Lower leg skin (tissue), 4 donors: ENCODE measurements around the gene PLD5. TPM values are rescaled to one million over a fixed set of nuclear protein-coding genes. Genes with fewer than 3 reads are reported as not detected.
"Not testable (repeated sequence)": the region's sequence is repeated elsewhere in the genome, so short reads cannot be mapped to it uniquely, and the experiment has no call there.

Experiments used
- DNase-seq, 2 donors: peaks; one replicate each; pipeline ENCODE4 v3.0.0-alpha.2; 2019; ENCODE audit warnings: low spot score in 2 of 2
- H3K4me3 ChIP-seq: fragments of 200-600 bp; sonication (generic); 2 replicates; pipeline ENCODE4 v1.5.1; 2017; ENCODE audit warnings: mild to moderate bottlenecking, low read depth; ENCODE audit not compliant: poor library complexity, severe bottlenecking
- POLR2A ChIP-seq, 2 donors: fragments of 450-650 bp; IDR thresholded peaks; one replicate each; pipeline ENCODE4 v1.6.1; 2016 to 2017; ENCODE audit warnings: antibody characterized with exemption in 2 of 2, mild to moderate bottlenecking in 1 of 2, moderate library complexity in 1 of 2
- WGBS, 2 donors: methylation state at CpG; one replicate each; pipeline ENCODE4 v1.1.5; 2018; 5-methylcytosine and 5-hydroxymethylcytosine counted together
- intact Hi-C: fragments of 100-400 bp; cut with DNase I; formaldehyde crosslinking; loops from one replicate; pipeline ENCODE4 v1.15.0; 2023; ENCODE audit warnings: low total_unique reads
- total RNA-seq, 4 donors: library from RNA; depleted of rRNA; stranded (reverse); fragments of >200 nt; gene quantifications; one replicate each; pipeline ENCODE4 v1.1.0, GENCODE V29; 2016
- TF ChIP-seq, protein P1 (sequence below), 3 donors: fragments of 450-650 bp; IDR thresholded peaks; one replicate each; pipeline ENCODE4 v1.5.1; 2016; ENCODE audit warnings: antibody characterized with exemption in 3 of 3, mild to moderate bottlenecking in 3 of 3, moderate library complexity in 2 of 3

Gene PLD5
- total RNA-seq, 4 donors from 2014 or later = 0.17 to 0.32 (median 0.25) TPM; not detected in 1

DNA sequence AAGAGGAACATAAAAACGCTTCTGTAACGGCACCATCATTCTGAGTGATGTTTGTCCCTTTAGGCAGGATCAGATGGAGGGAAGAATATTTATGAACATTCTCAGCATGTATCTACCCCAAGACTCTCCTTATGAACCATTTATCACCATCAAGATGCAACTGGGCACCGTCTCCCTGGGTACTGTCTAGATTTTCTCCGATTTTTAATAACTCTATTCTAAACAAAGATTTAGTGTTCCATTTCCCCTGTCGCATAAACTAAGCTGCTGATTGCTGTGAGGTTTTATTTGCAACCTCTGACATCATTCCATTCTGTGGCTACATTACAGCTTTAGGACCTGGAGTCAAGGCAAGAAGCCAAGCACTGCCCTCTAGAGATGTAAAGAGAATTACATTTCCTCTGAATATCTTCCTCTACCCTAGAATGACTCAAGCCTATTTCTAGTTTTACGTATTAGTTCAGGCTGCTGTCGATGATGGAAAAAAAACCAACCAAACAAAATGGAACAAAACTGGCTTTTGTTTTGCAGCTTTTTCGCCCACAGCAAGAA, 395.5 kb downstream of the PLD5 start:
- WGBS, 2 donors = 50 to 58% methylated on average over 8 of the region's 8 CpGs
- H3K4me3 ChIP-seq = no peak overlapping the region
- no peak for TF ChIP-seq POLR2A (IDR thresholded peaks at IDR 0.05)
- TF ChIP-seq, protein P1, sequence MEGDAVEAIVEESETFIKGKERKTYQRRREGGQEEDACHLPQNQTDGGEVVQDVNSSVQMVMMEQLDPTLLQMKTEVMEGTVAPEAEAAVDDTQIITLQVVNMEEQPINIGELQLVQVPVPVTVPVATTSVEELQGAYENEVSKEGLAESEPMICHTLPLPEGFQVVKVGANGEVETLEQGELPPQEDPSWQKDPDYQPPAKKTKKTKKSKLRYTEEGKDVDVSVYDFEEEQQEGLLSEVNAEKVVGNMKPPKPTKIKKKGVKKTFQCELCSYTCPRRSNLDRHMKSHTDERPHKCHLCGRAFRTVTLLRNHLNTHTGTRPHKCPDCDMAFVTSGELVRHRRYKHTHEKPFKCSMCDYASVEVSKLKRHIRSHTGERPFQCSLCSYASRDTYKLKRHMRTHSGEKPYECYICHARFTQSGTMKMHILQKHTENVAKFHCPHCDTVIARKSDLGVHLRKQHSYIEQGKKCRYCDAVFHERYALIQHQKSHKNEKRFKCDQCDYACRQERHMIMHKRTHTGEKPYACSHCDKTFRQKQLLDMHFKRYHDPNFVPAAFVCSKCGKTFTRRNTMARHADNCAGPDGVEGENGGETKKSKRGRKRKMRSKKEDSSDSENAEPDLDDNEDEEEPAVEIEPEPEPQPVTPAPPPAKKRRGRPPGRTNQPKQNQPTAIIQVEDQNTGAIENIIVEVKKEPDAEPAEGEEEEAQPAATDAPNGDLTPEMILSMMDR (IDR thresholded peaks at IDR 0.05) = no peak
- no peak for DNase-seq
- intact Hi-C loops = no loop called here

DNA sequence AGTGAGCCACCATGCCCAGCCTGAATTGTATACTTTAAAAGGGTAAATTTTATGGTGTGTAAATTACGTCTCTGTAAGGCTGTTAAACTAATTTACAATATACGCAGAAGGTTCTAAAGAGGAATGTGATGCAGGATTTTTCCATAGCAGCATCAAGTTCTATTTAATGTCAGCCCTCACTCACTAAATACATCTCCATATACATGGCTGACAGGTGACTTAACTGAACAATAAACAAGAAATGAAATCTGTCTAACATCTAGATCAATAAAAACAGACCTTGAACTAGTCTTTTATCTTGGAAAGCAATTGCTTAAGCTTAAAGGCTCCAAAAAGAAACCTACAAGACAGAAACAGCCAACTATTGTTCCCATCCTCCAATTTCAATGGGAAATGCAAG, 404.1 kb downstream of the PLD5 start:
- 73 to 81% methylated on average over 2 of the region's 2 CpGs for WGBS, 2 donors
- TF ChIP-seq, protein P1 (IDR thresholded peaks at IDR 0.05) = no peak
- no peak for TF ChIP-seq POLR2A (IDR thresholded peaks at IDR 0.05)
- intact Hi-C loops = no loop called here
- no peak for DNase-seq
- no peak overlapping the region for H3K4me3 ChIP-seq

DNA sequence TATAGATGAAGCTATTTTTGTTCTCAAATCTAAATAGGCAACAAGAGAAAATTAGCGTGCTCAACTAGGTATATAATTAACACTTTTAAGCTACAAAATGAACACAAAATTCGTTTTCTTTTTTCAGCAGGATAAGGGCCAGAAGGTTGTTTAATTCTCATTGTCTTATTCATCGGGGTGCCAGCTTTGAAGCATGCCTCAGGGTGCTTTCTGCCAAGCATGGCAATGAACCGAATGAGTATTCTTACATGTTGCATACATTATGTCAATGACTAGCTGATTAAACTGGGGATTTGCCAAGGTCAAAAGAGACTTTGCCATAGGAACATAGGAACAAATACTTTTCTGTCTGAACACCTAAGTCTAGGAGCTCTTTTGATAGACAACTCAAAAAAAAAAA, 423.6 kb downstream of the PLD5 start:
- DNase-seq = no peak
- H3K4me3 ChIP-seq = no peak overlapping the region
- 54 to 57% methylated on average over 4 of the region's 4 CpGs for WGBS, 2 donors
- intact Hi-C loops = no loop called here
- TF ChIP-seq, protein P1 (IDR thresholded peaks at IDR 0.05) = no peak
- no peak for TF ChIP-seq POLR2A (IDR thresholded peaks at IDR 0.05)

DNA sequence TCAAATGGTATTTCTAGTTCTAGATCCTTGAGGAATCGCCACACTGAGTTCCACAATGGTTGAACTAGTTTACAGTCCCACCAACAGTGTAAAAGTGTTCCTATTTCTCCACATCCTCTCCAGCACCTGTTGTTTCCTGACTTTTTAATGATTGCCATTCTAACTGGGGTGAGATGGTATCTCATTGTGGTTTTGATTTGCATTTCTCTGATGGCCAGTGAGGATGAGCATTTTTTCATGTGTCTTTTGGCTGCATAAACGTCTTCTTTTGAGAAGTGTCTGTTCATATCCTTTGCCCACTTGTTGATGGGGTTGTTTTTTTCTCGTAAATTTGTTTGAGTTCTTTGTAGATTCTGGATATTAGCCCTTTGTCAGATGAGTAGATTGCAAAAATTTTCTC, 427.2 kb downstream of the PLD5 start:
- 70 to 80% methylated on average over 3 of the region's 3 CpGs for WGBS, 2 donors
- DNase-seq, H3K4me3 ChIP-seq, intact Hi-C loops: not testable (repeated sequence)

DNA sequence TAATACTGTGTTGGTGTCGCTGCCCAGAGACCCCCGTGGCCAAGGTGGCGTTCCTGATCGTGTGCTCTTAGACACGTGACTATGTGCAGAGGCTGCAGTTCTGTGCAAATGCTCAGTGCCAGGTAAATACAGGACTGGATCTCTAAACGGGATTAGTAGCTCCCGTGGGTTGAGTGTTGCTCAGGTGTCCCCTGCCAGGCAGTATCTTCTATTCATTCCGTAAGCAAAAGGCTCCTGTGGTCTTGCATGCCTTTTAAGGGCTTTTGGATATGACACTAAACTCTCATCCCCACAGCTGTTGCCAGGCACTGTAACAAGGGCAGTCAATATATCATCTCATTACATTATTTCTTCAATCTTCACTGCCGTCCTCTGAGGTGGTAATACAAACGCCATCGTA, 431.4 kb downstream of the PLD5 start:
- WGBS, 2 donors = 73 to 81% methylated on average over 11 of the region's 11 CpGs
- intact Hi-C loops = no loop called here

DNA sequence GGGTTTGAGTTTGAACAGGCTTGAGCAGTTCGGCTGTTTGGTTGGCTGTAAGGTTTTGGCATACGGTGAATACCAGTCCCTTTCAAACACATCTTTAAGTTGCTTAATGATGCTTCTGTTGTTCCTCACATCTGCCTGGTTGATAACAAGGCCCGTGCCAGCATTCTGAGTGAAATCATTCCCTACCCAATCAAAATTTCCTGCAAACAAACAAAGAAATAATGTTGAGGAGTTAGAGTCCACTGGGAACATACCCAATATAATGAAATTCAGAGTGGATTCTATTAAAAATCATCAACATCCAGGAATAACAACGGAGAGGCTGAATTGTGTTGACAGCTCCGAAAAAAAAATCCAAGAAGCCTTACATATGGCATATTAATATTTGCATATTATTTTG, 434.6 kb downstream of the PLD5 start:
- WGBS, 2 donors = 45 to 52% methylated on average over 5 of the region's 5 CpGs
- DNase-seq = no peak

More for the DNA sequence above, 431.4 kb downstream of the PLD5 start:
- no peak for TF ChIP-seq POLR2A (IDR thresholded peaks at IDR 0.05)
- H3K4me3 ChIP-seq = no peak overlapping the region
- DNase-seq = no peak

DNA sequence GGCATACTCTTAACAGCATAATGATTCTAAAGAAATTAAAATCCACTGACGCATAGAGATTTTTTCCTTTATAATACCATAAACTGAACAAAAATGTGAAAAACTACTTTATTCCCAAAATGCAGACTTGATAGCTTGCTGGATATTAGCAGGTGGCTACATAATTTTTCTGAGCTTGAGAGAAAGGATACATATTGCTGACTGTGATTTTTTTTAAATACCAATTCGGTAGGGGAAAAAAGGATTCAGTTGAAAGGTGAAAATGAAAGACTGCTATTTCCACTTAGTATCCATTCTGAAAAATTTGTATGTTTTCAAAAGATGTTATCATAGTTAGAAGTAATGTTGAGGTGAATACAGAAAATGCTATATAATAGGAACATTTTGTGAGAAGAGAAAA, 435.6 kb downstream of the PLD5 start:
- no peak overlapping the region for H3K4me3 ChIP-seq
- no peak for DNase-seq
- intact Hi-C loops = no loop called here
- TF ChIP-seq, protein P1 (IDR thresholded peaks at IDR 0.05) = no peak
- no peak for TF ChIP-seq POLR2A (IDR thresholded peaks at IDR 0.05)
- WGBS, 2 donors = 75 to 78% methylated on average over 2 of the region's 2 CpGs

More for the DNA sequence above, 434.6 kb downstream of the PLD5 start:
- no peak overlapping the region for H3K4me3 ChIP-seq
- TF ChIP-seq, protein P1 (IDR thresholded peaks at IDR 0.05) = no peak
- no peak for TF ChIP-seq POLR2A (IDR thresholded peaks at IDR 0.05)
- intact Hi-C loops = no loop called here
